GM23248 (cell line): ENCODE results near the gene PACS1. TPM values are rescaled to one million over a fixed set of nuclear protein-coding genes. Genes with fewer than 3 reads are reported as not detected.

Experiments used
- DNase-seq: peaks from one replicate; pipeline ENCODE4 v3.0.0-alpha.2; 2015
- H2AFZ ChIP-seq: fragments of 200-600 bp; sonication (generic); 2 replicates; pipeline ENCODE4 v1.6.1; 2016; ENCODE audit warnings: antibody characterized with exemption
- H3F3A ChIP-seq: fragments of 200-600 bp; sonication (generic); 2 replicates; pipeline ENCODE4 v1.6.1; 2016; ENCODE audit warnings: mild to moderate bottlenecking, antibody characterized with exemption, mixed run types; ENCODE audit not compliant: insufficient read depth
- H3K27ac ChIP-seq: fragments of 200-600 bp; sonication (generic); 2 replicates; pipeline ENCODE4 v1.5.1; 2016; ENCODE audit warnings: mild to moderate bottlenecking
- H3K27me3 ChIP-seq: fragments of 200-600 bp; sonication (generic); replicated peaks from 2 replicates; pipeline ENCODE4 v1.6.1; 2016; ENCODE audit warnings: mild to moderate bottlenecking; ENCODE audit not compliant: insufficient read depth
- H3K36me3 ChIP-seq: fragments of 200-600 bp; sonication (generic); 2 replicates; pipeline ENCODE4 v1.6.1; 2016; ENCODE audit warnings: low read depth, mild to moderate bottlenecking
- H3K4me1 ChIP-seq: fragments of 200-600 bp; sonication (generic); 2 replicates; pipeline ENCODE4 v1.6.1; 2016; ENCODE audit warnings: mild to moderate bottlenecking; ENCODE audit not compliant: insufficient read depth
- H3K4me2 ChIP-seq: fragments of 200-600 bp; sonication (generic); one replicate; pipeline ENCODE4 v1.6.1; 2016; ENCODE audit warnings: mild to moderate bottlenecking; ENCODE audit not compliant: unreplicated experiment
- H3K4me3 ChIP-seq: fragments of 200-600 bp; sonication (generic); 2 replicates; pipeline ENCODE4 v1.5.1; 2016; ENCODE audit warnings: mild to moderate bottlenecking
- H3K79me2 ChIP-seq: fragments of 200-600 bp; sonication (generic); 2 replicates; pipeline ENCODE4 v1.6.1; 2016; ENCODE audit warnings: mild to moderate bottlenecking; ENCODE audit not compliant: insufficient read depth
- H3K9ac ChIP-seq: fragments of 200-600 bp; sonication (generic); 2 replicates; pipeline ENCODE4 v1.6.1; 2016; ENCODE audit warnings: mild to moderate bottlenecking
- H3K9me2 ChIP-seq: fragments of 200-600 bp; sonication (generic); 2 replicates; pipeline ENCODE4 v1.6.1; 2016; ENCODE audit warnings: mixed run types, mild to moderate bottlenecking, moderate library complexity; ENCODE audit not compliant: insufficient read depth
- H3K9me3 ChIP-seq: fragments of 200-600 bp; sonication (generic); one replicate; pipeline ENCODE4 v1.6.1; 2017; ENCODE audit warnings: low read depth
- H4K20me1 ChIP-seq: fragments of 200-600 bp; sonication (generic); 2 replicates; pipeline ENCODE4 v1.6.0; 2016; ENCODE audit not compliant: insufficient read depth
- EZH2 ChIP-seq: fragments of 200-600 bp; sonication (generic); IDR thresholded peaks from 2 replicates; pipeline ENCODE4 v1.6.1; 2018; ENCODE audit warnings: antibody characterized with exemption, mild to moderate bottlenecking; ENCODE audit not compliant: insufficient read depth, poor library complexity, severe bottlenecking
- EZH2phosphoT487 ChIP-seq: fragments of 200-600 bp; sonication (generic); IDR thresholded peaks from 2 replicates; pipeline ENCODE4 v1.6.1; 2018; ENCODE audit warnings: antibody characterized with exemption, moderate library complexity, mild to moderate bottlenecking, low read depth; ENCODE audit not compliant: insufficient read depth
- WGBS, 2 experiments: methylation state at CpG; one replicate each; pipeline ENCODE4 v1.1.6; 2015 to 2017; ENCODE audit warnings: low lambda C conversion rate in 2 of 2, low coverage in 1 of 2; ENCODE audit errors: missing lambda C conversion rate in 2 of 2; 5-methylcytosine and 5-hydroxymethylcytosine counted together
- in situ Hi-C: fragments of 300-500 bp; cut with MboI; formaldehyde crosslinking; loops from 2 replicates; pipeline ENCODE4 v1.15.0; 2020
- polyA plus RNA-seq: library from polyadenylated mRNA; unstranded; fragments of >200 nt; fragmentation: Nextera tagmentation; extraction: Ambion mirVana; gene quantifications from 2 replicates; pipeline ENCODE4 v1.2.1, GENCODE V29; 2016
- total RNA-seq: library from RNA; depleted of rRNA; stranded (reverse); fragments of >200 nt; shearing (Covaris generic); gene quantifications from 2 replicates; pipeline ENCODE4 v1.2.3, GENCODE V29; 2014

The PACS1 gene
- total and polyA plus RNA-seq, 2 experiments from 2014 or later: 33.2 to 48.9 TPM

DNA sequence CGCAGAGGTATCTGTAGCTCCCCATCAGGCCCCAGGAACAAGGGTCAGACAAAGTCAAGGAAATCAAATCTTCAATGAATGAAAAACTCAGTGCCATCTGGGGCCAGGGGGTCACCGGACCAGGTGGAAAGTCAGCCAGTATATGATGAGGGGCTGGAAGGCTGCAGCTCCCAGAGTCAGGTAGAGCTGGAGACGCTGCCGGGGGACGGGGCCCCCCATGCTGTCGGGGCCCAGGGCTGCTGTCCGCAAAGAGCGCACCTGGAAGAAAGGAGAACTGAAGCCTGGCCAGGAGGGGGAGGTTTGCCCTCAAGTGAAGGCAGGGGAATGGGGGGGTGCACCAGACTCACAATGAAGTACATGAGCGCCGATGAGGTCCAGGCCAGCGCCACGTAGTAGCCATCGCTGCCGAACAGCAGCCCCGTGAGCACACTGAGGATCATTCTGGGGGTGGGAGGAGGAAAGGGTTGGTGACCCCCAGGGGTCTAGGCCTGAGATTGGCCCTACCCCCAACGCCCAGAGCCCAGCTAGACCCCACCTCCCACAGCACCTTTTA lies 214.5 kb downstream of the PACS1 start:
- in situ Hi-C loops: no loop called here
- TF ChIP-seq EZH2phosphoT487 (no peak), EZH2 (no peak)
- Histone ChIP-seq H3F3A (peaks cover 21% of the 10 kb centered on the region), H3K27ac (no peak overlapping the region), H4K20me1 (no peaks in the 10 kb centered on the region), H3K9me2 (no peaks in the 10 kb centered on the region), H3K4me3 (no peak overlapping the region), H3K79me2 (peaks cover 41% of the 10 kb centered on the region), H3K4me2 (no peak overlapping the region), H3K9me3 (no peaks in the 10 kb centered on the region), H3K4me1 (peaks cover 14% of the 10 kb centered on the region; the same call in 1 of the 2 replicates), H3K27me3 (no peaks in the 10 kb centered on the region), H2AFZ (no peak overlapping the region), H3K9ac (no peak overlapping the region), H3K36me3 (no peaks in the 10 kb centered on the region)
- DNase-seq: no peak
- 92 to 98% methylated on average over 16 of the region's 16 CpGs for WGBS, 2 experiments

DNA sequence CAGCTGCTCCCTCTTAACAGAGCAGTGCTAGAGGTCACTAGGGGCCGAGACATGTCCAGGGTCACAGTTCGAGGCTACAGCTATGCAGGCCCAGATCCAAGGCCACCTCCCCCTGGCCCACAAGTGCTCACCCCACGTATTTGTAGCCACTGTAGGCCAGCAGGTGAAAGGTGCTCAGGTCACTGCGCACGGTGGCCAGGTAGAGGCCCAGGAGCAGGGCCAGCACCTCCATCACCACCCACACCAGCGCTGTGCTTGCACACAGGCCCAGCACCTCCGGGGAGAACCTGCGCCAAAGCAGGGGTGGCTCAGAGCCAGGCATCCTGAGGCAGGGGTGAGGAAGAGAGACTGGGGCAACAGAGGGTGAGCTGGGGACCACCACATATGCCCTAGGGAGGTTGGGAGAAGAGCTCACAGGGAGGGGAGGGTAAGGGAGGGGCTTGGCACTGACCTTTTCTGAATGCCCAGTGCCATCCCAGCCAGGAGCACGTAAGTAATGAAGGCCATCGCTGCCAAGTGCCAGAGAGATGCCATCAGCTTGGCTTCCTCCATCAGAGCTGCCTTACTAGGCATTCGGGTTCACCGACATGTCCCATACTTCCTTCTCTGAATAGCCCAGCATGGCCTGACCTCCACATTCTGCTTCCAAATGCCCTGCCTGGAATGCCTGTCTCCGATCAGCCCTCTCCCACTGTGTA lies 215.3 kb downstream of the PACS1 start:
- H3K79me2 ChIP-seq: peaks cover 41% of the 10 kb centered on the region
- no peak overlapping the region for H3K27ac ChIP-seq
- no peak overlapping the region for H2AFZ ChIP-seq
- no peak overlapping the region for H3K9ac ChIP-seq
- WGBS, 2 experiments: 87 to 88% methylated on average over 11 to 13 of the region's 13 CpGs
- H3K36me3 ChIP-seq: no peaks in the 10 kb centered on the region
- no peak for DNase-seq
- in situ Hi-C loops: no loop called here
- no peaks in the 10 kb centered on the region for H3K9me3 ChIP-seq
- H3F3A ChIP-seq: peaks cover 24% of the 10 kb centered on the region
- H4K20me1 ChIP-seq: no peaks in the 10 kb centered on the region
- peaks cover 14% of the 10 kb centered on the region; the same call in 1 of the 2 replicates for H3K4me1 ChIP-seq
- no peak overlapping the region for H3K4me3 ChIP-seq
- no peak overlapping the region for H3K4me2 ChIP-seq
- H3K27me3 ChIP-seq: no peaks in the 10 kb centered on the region
- TF ChIP-seq EZH2phosphoT487 (no peak), EZH2 (no peak)
- H3K9me2 ChIP-seq: no peaks in the 10 kb centered on the region

DNA sequence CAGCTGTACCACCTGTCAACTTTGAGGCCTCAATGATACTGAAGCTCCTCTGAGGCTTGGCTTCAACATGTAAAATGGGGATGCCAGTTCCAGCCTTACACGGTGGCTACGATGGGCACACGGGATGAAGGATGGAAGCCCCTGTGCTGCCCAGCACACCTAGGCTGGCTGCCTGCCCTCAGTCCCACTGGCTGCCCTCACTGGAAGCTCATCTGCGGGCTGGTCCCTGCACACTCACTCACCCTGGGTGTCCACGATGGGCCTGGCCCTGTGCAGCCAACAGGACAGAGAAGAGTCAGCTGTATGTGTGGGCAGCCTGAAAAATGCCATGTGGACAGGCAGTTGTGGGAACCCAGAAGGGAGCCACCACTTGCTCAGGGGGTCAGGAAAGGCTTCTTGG lies 216.6 kb downstream of the PACS1 start:
- in situ Hi-C loops: no loop called here
- 54% methylated on average over 5 of the region's 5 CpGs for WGBS, 2 experiments

DNA sequence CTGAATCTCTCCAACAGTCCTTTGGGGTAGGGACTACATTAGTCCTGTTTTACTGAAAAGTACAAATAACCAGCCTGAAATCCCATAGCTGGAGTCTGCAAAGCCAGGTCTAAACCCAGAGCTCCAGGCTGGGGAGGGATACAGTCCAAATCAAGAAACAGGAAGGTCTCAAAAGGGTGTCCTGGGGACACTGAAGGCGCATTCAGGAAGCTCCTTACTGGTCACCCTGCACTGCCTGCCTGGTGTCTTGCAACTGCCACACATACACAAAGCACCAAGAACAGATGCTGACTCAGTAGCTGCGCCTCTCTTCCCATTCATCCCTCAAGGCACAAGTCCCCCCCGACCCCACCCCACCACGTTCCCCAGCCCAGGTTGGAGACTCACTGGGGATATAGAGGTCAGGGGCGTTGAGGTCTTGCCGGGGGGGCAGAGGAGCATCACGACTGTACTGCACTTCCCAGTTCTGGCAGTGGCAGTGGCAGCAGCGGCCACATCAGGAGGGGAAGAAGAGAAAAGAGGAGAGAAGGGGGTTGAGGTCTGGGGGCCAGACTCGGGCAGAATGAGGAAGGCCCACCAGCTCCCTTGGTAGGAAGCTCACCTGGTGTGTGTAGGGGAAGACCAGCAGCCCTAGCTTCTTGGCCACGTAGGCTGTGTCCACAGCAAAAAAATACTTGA lies 217.3 kb downstream of the PACS1 start:
- peaks cover 8% of the 10 kb centered on the region for H3K27me3 ChIP-seq
- peak overlapping the region; percentile 99 for H3K27ac ChIP-seq
- H3K9me3 ChIP-seq: no peaks in the 10 kb centered on the region
- in situ Hi-C loops: no loop called here
- peaks cover 17% of the 10 kb centered on the region; the same call in 1 of the 2 replicates for H3F3A ChIP-seq
- 41 to 52% methylated on average over 8 to 10 of the region's 10 CpGs for WGBS, 2 experiments
- peak overlapping the region; percentile 97 for H3K4me2 ChIP-seq
- TF ChIP-seq EZH2phosphoT487: no peak
- no peak overlapping the region for H2AFZ ChIP-seq
- H3K9me2 ChIP-seq: no peaks in the 10 kb centered on the region
- DNase-seq: peak; percentile 25
- H3K4me3 ChIP-seq: peak overlapping the region; percentile 95
- no peaks in the 10 kb centered on the region for H4K20me1 ChIP-seq
- H3K9ac ChIP-seq: peak overlapping the region; percentile 97
- H3K36me3 ChIP-seq: no peaks in the 10 kb centered on the region
- peaks cover 41% of the 10 kb centered on the region for H3K79me2 ChIP-seq
- peaks cover 14% of the 10 kb centered on the region; the same call in 1 of the 2 replicates for H3K4me1 ChIP-seq

More for the DNA sequence above, 216.6 kb downstream of the PACS1 start:
- Histone ChIP-seq H3K9me3 (no peaks in the 10 kb centered on the region), H3K4me2 (no peak overlapping the region), H2AFZ (no peak overlapping the region), H3K4me3 (no peak overlapping the region), H3K79me2 (peaks cover 41% of the 10 kb centered on the region), H3K27me3 (peaks cover 4% of the 10 kb centered on the region; the same call in 1 of the 2 replicates), H3K27ac (no peak overlapping the region), H3K9ac (peak overlapping the region; percentile 97; the same call in 1 of the 2 replicates), H3F3A (peaks cover 21% of the 10 kb centered on the region), H3K9me2 (no peaks in the 10 kb centered on the region), H4K20me1 (no peaks in the 10 kb centered on the region), H3K4me1 (peaks cover 14% of the 10 kb centered on the region; the same call in 1 of the 2 replicates), H3K36me3 (no peaks in the 10 kb centered on the region)
- no peak for DNase-seq
- TF ChIP-seq EZH2: no peak
- TF ChIP-seq EZH2phosphoT487: no peak
